COLO668 (cell line): ENCODE data around the gene THAP9.

Source experiments
- DNase-seq: peaks from one replicate; lab custom pipeline; 2025; ENCODE audit not compliant: unreplicated experiment; lab: John Stamatoyannopoulos, UW

Gene THAP9

DNA sequence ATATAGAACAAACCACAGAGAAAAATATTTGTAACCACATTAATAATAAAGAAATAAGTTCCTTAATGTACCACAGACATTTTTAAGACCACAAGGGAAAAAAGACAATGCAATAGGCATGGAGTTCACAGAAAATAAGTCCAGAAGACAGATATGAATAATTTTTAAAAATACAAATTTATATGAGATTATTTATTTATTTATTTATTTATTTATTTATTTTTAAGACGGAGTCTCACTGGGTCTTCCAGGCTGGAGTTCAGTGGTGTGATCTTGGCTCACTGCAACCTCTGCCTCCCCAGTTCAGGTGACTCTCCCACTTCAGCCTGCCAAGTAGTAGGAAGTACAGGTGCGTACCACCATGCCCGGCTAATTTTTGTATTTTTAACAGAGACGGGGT, 53.7 kb downstream of the THAP9 start:
- no peak for DNase-seq

DNA sequence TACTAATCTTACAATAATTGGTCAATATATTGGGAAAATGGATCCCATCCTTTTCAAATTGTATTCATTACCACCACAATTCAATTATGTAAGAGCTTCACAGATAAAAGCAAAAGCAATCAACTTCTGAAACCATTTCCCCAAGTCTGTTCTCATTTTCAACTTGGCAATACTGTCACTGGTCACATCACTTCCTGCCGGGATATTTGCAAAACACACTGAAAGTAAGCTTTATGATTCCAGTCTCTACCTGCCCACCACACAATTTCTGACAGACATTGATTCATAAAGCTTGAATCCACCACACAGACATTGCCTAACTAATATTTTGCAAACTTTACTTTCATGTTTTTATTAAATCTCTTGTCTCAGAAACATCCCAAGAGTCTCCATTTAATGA, 56.5 kb downstream of the THAP9 start:
- no peak for DNase-seq

DNA sequence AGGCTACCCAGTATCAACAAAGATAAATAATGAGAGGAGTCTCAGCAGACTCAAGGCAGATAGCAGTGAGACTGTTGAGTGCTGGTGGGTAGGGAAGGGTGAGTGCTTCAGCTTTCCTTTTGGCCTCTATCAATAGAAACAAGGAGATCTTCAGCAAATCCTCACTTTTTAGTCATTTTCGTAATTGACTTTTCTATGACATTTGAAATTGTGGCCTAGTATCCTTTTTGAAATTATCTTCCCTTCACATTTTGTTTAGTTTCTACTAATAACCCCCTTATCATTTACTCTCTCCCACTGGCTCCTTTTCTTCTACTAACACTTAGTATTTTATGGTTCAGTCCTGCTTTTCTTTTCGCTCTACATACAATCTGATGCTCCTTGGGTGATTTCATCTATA, 65.2 kb downstream of the THAP9 start:
- no peak for DNase-seq

DNA sequence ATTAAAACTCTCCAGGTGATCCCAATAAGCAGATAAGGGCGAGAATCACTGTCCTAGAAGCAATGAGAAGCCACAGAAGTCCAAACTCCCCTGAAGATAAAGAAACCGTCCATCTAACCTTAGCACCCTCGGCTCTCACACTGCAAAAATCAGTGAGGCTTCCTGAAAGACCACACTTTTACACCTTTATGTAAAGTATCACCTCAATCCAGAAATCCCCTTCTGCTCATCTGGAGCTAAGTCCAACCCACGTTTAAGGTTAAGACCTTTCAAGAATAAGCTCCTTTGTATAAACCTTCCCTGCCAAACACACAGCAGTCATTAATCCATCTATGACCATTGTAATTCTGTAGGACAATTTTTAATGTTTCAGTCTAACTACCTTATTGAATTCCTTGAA, 68.4 kb downstream of the THAP9 start:
- no peak for DNase-seq

DNA sequence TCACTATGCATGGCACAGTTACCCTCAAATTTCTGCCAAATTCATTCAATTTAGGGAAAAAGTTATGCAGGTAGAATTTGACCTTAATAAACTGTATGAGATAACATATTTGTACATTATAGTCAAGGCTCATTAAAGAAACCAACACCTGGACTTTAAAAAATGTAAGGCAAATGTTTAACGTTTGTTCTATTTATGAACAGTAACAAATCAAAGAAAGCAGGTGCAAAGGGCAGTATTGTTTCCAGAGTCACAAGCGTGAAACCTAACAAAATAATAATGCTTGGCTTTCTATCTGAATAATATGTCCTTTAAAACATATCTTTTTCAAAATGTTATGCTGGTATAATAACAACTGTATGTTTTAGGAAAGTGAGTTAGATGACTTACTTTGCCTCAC, 68.9 kb downstream of the THAP9 start:
- no peak for DNase-seq
